ENCODE measurements around the gene MVB12B.

Gene MVB12B

DNA sequence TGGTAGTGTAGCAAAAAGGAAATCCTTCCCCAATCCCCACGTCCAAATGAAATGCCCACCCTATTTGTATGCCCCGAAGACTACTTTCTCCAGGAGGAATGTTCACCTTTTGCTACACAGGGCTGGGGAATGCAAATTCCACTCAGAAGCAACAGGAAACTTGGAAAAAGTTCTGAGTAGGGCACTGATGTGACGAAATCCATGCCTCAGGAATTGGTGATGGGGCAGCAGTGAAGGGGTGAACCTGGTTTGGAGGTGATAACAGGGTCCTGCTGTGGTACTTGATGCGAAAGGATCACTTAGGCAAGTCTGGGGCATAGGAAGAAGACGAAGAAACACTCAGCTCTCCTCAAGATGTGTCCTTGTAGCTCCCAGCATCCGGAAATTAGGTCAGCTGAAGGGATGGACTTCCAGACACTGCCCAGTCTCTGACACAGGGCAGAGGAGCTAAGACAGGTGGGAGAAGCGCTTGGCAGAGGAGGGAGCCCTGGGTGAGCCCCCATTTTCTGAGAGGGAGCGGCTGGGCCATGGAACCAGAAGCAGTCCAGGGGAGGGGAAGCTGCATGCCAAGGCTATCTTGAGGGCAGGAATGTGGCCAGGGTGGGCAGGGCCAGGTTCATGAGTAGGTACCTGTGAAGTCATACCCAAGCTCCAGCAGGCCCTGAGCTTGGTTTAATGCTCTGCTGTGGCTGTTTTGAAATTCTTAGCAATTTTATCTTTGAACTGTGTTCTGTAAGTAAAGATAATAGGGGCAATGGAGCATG lies 22.2 kb upstream of the MVB12B start:
- no peak for DNase-seq

DNA sequence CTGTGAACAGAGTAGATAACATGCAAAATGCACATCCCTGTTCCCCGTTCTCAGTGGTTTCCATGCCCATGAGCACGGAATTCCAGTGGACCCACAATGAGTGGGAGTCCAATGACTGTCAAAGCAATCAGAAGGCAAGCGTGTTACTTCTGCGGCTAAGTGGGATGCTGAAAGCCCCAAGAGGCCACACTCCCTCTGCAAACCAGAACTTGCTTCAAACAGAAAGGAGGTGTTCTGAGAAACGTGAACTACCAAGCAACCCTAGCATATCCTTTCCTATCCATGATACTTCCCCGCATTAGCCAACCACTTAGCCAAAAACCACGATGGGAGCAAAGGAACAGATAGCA lies 21.7 kb upstream of the MVB12B start:
- DNase-seq: no peak

DNA sequence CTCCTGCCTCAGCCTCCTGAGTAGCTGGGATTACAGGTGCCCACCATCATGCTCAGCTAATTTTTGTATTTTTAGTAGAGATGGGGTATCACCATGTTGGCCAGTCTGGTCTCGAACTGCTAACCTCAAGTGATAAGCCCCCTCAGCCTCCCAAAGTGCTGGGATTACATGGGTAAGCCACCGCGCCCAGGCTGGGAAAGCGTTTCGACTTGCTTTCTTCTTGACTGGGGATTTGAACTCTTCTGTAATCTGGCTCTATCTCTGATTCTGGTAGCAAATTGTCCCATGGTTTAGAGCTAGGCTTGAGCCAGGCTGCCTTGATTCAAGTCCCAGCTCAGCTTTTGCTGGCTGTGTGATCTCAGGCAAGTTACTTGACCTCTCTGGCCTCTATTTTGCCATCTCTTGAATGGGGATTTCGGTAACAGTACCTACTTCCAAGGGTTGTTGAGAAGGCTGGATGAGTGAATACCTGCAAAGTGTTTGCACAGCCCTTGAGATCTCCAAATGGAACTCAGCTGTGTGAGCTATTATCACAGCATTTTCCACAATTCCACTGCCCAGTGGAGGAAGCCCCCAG lies 20.5 kb upstream of the MVB12B start:
- no peak for DNase-seq

DNA sequence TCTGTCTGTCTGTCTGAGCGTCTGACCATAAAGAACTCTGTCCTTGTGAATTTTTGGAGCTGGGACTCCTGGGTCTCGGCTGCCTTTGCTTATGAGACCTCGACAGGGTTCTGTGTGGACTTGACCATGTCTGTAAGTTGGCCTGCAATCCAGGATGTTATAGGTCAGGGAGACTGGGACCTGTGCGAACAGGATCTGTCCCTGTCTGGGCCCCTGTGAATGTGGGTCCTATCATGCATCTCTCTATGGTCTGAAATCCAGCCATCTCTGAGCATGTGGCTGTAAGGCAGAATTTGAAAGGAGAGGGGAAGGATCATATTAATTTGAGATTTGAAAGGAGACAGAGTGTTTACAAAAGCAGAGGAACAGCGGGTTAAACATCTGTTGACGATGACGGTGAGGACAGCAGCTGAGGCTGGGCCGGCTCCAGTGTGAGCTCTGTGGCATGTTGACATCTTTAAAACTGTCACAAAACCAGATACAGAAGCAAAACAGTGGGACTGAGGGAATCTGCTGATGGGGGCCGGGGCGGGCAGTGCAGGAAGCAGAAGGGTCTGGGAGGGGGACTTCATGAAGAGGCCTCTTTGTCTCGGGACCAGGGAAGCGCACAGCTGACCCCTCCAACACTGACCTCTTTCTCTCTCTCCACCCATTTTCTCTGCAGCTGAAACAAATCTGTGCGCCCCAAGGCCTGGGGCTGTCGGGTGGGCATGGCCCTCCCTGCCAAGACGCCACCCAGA lies 19.1 kb upstream of the MVB12B start:
- no peak for DNase-seq

DNA sequence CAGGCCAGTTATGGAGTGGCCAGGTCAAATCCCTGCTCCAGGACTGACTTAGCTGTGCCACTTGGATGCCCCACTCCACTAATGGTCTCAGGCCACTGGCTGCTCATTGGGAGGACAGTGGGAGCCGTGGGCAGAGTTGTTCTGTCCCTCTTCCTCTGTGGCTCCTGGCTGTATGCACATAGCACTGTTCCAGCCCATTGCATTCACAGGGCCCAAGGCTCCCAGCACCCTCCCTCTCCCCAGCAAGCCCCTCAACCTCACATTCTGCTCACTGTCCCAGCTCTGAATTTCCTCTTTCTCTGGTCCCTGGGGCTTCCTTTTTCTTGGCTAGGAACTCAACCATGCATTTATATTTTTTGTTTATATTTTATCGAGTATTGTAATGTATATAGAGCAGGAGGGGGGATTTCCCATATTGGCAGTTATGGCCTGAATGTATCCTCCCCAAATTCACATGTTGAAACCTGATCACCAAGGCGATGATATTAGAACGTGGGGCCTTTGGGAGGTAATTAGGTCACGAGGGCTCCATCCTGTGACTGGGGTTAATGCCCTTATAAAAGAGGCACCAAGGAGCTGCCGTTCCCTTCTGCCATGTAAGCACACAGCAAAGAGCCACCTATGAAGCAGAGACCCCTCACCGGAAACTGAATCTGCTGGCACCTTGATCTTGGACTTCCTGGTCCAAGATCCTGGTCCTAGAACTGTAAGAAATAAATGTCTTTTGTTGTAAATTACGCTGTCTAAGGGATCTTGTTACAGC lies 17.0 kb upstream of the MVB12B start:
- no peak for DNase-seq

DNA sequence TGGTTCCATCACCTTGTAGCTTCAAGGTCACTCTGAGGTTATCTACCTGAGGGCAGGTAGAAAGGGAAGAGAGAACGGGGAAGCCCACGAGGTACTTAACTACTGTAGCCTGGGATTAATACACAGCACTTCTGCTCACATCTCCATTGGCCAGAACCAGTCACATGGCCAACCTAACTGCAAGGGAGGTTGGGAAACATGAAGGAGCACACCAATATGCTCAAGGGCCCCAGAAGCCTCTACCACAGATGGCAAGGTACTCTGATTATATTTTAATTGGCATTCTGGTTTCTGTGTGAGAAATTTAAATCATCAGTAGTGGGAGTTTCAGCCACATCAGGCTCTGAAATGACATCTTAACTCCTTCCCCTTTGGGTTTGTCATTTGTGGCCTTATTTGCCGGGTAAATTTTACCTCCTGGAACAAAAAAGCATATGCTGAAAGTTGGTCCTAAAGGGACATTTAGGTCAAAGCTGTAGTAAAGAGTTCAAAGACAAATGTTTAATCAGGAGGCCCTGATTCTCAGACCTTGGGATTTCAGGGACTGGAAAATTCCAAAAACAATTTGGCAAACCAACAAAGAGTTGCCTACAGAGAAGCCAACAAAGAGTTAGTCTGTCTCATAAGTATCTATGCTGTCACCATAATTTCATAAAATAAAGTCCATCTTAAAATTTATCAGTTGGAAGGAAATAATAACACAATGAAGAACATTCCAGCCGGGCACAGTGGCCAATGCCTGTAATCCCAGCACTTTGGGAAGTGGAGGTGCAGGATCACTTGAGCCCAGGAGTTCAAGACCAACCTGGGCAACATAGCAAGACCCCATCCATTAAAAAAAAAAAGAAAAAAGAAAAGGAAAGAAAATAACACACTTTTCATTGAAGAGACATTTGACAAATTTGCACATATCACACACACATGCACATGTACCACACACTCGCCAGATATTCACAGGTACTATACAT lies 13.8 kb upstream of the MVB12B start:
- no peak for DNase-seq

DNA sequence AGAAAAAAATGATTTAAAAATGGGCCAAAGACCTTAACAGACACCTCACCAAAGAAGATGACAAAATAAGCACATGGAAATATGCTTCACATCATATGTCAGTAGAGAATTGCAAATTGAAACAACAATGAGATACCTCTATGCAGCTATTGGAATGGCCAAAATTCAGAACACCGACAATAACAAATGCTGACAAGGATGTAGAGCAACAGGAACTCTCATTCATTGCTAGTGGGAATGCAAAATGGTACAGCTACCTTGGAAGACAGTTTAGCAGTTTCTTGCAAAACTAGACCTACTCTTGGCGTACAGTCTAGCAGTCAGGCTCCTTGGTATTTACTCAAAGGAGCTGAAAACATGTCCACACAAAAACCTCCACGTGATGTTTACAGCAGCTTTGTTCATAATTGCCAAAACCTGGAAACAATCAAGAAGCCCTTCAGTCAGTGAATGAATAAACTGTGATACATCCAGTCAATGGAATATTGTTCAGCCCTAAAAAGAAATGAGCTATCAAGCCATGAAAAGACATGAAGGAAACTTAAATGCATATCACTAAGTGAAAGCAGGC lies 10.5 kb upstream of the MVB12B start:
- DNase-seq: no peak

DNA sequence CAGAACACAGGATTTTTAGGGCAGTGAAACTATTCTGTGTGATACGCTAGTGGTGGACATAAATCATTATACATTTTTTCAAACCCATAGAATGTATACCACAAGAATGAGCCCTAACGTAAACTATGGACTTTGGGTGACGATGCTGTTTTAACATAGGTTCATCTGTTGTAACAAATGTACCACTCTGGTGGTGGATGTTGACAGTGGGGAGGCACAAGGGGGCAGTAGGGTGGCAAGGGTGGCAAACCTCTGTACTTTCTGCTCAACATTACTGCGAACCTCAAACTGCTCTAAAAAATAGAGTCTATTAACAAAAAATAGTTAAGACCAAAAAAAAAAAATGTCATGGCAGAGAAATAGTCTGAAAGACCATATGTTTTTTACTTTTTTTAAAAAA lies 9.1 kb upstream of the MVB12B start:
- DNase-seq: peak; percentile 43

DNA sequence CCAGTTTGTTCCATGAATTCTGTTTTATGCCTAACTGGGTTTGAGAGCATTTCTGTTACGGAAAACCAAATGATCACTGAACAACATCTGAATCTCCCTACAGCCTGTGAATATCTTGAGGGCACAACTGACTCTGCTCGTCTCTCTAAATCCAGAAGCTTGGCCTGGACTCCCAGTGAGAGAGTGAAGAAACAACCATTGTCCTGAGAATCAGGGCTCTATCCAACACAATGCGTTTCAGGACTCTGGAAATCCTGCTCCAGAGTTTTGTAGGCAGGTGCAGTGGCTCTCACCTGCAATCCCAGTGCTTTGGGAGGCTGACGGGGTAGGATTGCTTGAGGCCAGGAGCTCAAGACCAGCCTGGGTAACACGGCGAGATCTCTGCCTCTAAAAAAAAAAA lies 7.8 kb upstream of the MVB12B start:
- no peak for DNase-seq

DNA sequence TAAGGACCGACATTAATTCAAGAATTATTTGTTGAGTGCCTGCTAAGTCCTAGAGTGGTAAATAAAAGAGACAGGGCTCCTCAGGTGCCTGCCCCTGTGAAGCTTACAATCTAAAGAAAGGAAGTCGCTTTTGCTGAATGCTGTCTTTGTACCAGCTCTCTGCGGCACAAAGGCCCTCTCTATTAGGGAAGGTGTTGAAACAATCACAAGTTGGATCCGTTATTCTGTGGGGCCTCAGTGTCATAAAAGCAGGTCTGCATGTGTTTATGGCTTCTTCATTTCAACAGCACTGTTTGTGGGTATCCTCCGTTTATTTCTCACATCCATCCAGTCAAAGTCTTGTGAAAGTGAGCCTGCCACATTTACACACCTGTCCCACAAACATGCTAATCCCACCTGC lies 7.0 kb upstream of the MVB12B start:
- DNase-seq: no peak

DNA sequence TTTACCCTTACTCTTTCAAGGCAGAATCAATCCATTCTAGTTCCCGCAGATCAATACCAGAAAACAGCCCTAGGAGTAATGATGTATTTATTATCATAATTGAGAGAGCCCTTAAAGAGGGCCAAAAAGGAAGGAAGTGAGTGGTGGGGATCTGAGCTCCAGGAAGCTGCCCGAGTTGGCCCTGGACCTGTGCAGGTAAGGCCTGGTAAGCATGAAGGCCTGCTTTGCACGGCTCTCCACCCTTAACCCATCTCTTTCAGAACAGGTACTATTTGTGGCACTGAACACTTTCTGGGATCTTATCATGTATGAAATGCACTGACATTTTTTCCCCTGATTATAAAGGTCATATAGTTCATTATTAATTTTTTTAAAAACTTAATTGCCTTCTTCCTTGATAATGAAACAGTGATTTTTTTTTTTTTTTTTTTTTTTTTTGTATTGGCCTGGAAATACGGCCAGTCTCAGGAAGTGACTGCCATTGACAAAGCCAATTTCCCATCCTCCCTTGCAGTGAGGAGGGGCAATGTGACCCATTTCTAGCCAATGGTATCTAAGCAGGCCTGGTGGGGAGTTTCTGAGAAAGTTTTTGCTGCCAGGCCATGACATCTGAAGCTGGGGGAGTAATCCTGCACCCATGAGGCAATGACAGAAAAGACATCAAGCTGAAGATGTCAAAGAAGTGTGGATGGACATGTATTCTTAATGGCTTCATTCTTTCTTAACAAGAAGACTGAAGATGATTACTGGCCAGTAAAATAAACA lies 6.3 kb upstream of the MVB12B start:
- DNase-seq: no peak

DNA sequence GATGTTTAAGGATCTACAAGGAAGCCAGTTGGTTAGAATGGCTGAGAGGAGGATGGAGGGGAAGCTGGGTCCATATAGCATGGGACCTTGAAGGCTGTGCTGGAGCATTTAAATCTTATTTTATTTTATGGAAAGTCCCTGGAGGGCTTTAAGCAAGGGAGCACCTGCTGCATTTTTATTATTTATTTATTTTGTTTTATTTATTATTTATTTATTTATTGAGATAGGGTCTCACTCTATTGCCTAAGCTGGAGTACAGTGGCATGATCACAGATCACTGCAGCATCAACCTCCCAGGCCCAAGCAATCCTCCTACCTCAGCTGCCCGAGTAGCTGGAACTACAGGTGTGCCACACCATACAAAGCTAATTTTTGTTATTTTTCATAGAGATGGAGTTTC lies 4.9 kb upstream of the MVB12B start:
- no peak for DNase-seq

DNA sequence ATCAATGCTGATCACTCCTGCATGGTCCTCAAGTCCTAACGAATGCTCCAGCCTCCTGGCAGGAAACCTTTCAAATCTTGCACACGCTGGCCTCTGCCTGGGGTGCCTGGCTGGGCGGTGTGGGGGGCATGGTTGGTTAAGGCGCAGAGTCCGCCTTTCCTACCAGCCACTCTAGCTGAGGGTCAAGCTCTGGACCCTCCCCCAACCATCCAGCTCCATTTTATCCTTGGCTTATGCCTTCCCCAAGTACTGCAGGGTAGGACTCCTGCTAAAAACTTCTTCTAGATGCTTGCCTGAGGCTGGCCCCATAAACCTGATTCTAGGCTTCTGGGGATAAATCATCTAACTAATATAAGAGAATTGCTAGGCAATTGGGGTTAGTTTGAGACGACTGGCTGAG lies 808 bp upstream of the MVB12B start:
- DNase-seq: no peak

DNA sequence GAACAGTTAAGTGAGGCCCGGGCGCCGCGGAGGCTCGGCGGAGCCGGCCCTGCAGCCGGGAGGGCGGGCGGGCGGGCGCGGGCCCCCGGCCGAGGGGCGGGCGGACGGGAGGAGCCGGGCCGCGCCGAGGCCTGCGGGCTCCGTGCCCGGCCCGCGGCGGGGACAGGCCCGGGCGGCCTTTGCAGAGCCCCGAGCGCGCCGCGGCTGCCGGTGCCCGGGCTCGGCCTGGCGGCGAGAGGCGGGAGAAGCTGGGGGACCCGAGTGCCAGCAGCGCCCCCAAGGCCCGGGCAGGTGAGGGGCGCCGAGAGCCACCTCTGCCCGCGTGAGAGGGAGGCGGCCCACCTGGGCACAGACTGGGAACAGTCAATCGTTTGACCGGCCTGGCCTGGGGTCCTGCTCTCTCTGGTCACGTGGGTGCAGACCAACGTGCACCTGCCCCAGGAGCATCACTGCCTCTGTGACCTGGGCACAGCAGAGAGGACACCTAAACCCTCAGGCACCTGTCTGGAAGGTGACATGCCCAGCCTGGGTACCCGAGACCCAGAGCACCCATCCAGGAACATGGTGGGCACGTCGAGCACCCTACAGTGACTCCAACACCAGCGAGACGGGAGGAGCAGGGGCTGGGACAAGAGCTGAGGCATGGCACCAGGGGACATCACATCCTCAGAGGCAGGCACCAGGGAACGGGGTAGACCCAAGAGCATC lies 531 bp downstream of the MVB12B start:
- peak; percentile 19 for DNase-seq

DNA sequence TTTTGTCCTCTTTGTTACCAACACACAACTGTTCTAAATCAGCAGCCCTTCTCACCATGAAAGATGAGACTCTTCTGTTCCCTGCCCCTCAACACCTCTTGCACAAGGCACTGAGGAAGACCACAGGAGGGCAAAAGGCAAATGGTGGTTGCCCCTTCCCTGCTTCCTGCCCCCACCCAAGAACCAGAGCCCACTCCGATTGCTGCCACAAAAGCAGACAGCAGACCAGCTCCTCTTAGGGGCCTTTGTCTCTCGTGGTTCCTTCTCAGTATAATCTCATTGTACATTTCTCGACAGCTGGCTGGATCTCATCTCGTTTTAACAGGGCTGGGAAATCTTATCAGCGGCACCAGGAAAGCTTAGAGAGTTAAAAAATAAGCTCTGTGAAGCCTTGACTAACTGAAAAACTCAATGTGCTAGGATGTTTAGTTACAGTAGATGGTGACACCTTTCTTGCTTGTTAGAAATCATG lies 1.1 kb downstream of the MVB12B start:
- no peak for DNase-seq

DNA sequence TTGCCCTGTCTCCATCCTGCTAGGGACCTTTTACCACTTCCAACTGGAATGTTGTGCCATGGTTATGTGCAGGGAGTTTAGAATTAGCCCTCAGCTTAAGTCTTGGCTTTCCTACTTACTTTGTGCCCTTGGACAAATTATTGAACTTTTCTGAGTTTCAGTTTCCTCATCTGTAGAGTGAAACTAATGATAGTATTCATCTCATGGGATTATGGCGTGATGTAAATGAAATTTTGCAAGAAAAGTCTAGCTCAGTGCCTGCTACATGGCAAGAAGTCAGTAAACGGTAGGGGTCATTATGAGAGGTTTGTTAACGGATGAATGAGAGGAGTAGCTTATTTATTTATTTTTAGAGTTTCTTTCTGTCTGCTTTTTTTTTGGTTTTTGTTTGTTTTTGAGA lies 1.8 kb downstream of the MVB12B start:
- no peak for DNase-seq

DNA sequence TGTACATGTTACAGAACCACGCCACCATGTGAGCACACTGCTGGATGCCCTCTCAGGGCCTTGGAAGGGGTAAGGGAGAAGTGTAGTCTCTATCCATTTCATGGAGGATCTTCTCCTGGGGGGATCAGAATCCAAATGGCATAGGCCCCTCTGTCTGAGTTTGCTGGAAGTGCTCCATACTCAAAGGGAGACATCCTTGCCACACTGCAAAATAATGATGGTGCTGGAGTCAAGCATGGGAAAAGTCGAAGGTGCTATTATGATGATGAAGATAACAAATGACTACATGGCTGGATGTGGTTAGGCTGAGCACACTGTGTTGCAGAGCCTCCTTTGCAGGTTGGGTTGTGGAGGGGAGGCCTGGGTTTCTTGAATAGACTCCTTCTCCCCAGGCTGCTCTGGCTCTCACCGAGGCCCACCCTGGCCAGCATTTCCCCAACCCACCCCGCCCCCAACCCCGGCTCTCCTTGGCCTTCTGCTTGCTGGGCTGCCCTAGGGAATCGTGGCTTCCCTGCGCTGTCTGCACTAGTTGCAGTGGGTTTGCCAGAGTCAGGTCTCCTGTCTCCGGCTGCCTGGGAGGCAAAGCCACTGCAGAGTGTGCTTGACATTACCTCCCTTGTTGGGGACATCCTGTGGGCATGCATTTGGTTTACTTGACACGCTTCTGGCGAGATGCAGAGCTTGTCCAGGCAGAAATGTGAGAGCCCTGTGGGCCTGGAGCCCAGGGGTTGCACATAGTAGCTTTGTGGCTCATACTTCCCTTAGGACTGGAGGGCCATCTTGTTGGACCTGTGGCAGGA lies 3.0 kb downstream of the MVB12B start:
- no peak for DNase-seq

DNA sequence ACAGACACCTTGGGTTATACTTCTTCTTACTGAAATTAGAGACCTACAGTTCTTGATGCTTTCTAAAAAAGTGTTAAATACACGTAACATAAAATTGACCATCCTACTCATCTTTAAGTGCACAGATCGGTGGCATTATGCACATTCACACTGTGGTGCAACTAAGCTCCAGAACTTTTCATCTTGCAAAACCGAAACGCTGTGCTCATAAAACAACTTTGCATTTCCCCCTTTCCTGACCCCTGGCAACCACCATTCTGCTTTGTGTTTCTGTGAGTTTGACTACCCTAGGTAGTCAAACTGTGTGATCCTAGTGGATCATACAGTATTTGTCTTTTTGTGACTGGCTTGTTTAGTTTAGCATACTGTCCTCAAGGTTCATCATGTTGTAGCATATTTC lies 3.9 kb downstream of the MVB12B start:
- no peak for DNase-seq

DNA sequence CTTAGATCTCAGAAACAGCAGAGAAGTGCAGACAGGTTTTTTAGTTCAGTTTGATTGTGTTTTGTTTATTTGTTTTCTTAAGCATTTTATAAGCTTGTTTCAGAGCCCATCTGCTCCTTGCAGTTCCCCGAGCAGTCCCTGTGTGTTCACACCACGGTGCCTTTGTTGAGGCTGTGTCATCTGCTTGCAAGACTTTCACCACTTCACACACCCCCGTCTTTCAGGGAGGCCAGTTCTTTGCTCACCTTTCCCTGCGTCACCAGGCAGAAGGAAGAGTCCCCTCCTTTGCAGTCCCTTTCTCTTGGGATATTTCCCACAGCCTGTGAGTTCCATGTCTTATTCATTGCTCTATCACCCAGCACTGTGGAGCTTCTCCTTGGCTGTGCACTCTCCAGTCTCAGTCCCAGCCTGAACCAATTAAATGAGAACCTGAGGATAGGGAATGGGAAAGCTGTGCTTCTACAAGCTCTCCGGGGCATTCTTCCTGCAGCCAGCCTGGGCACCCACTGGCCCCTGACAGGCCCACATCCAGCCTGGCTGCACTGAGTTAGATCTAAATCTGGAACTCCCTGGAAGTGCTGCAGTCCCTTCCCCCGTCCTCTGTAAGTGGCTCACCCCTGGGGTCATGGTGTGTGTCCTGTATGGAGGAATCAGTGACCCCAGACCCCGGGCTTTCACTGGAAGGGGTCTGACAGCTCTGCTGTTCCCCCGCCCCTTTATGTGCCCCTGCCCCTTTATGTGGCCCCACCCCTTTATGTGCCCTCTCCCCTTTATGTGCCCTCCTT lies 5.5 kb downstream of the MVB12B start:
- DNase-seq: no peak

Data from activated CD4-positive, alpha-beta T cell treated with anti-CD3 and anti-CD28 coated beads, Interleukin-2, amount 50 U/mL, for 1 hour (primary cell).